MM.1S (cell line): Measurements from ENCODE around the gene KIF16B.

ENCODE experiments used
- EZH2 ChIP-seq: fragments of 300-600 bp; sonication (generic); optimal IDR thresholded peaks from 2 replicates; pipeline ENCODE3; 2017; ENCODE audit warnings: low read depth, mild to moderate bottlenecking, antibody characterized with exemption, low read length, mixed read lengths
- TF ChIP-seq, protein P1 (sequence below): fragments of 300-600 bp; sonication (generic); IDR thresholded peaks from 2 replicates; pipeline ENCODE4 v1.5.1; 2016; ENCODE audit warnings: antibody characterized with exemption, low read length, mixed read lengths

GRCh38 chr20:16224836-16225235, 348.4 kb downstream of the KIF16B start:
- TF ChIP-seq, protein P1, sequence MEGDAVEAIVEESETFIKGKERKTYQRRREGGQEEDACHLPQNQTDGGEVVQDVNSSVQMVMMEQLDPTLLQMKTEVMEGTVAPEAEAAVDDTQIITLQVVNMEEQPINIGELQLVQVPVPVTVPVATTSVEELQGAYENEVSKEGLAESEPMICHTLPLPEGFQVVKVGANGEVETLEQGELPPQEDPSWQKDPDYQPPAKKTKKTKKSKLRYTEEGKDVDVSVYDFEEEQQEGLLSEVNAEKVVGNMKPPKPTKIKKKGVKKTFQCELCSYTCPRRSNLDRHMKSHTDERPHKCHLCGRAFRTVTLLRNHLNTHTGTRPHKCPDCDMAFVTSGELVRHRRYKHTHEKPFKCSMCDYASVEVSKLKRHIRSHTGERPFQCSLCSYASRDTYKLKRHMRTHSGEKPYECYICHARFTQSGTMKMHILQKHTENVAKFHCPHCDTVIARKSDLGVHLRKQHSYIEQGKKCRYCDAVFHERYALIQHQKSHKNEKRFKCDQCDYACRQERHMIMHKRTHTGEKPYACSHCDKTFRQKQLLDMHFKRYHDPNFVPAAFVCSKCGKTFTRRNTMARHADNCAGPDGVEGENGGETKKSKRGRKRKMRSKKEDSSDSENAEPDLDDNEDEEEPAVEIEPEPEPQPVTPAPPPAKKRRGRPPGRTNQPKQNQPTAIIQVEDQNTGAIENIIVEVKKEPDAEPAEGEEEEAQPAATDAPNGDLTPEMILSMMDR, result no peak
- TF ChIP-seq EZH2, result no peak
